Fibroblast of lung (primary cell): Measurements from ENCODE around the gene COLEC11.

Source experiments
- EZH2 ChIP-seq: IDR thresholded peaks from 2 replicates; pipeline ENCODE4 v1.5.1; 2012; ENCODE audit warnings: low read length, control low read depth, mild to moderate bottlenecking; ENCODE audit errors: missing control alignments
- TF ChIP-seq, protein P1 (sequence below), 2 donors: IDR thresholded peaks in 1 of 2; conservative IDR thresholded peaks in 1 of 2; 1 replicate in 1 of 2; 2 replicates in 1 of 2; pipeline ENCODE4 v1.5.1; 2011 to 2012; ENCODE audit warnings: low read length in 2 of 2, control low read depth in 1 of 2, inconsistent platforms in 1 of 2, low read depth in 1 of 2, mild to moderate bottlenecking in 1 of 2

DNA sequence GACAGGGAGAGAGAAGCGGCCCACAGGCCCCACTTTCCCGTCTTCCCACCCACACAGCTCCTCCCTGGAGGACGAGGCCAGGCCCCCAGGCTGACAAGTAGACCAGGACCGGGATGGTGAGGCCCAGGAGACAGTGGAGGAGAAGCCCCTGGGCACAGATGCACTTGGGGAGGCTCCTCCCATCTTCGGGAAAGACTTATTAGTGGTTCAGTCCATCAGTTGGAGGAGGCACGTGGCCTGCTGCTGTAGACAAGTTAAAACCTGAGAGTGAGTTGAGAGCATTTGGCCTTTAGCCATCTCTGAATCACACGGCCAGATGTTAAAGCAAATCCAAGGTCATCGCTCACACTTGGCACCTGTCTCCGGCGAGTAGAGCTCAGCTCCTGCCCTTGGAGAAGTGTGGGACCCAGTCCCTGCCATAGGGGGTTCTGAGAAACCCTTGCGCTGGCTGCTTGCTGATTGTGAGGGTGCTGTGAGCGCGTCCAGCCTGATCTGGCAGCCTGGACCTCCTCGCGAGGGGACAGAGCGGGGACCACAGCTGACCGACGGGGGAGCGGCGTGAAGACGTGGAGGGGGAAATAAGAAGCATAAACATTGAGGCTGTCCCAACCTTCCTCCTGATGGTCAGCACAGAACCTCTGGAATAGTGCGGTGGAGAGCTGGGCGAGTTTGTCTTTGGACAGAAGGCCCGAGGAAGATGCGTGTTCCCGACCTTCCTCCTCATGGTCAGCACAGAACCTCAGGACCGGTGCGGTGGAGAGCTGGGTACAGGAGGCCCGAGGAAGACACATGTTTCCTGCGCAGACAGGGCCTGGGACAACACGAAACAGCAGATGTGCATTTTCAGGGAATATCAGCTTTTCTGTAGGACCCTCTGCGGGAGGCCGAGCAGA, 38.4 kb downstream of the COLEC11 start:
- TF ChIP-seq, protein P1, sequence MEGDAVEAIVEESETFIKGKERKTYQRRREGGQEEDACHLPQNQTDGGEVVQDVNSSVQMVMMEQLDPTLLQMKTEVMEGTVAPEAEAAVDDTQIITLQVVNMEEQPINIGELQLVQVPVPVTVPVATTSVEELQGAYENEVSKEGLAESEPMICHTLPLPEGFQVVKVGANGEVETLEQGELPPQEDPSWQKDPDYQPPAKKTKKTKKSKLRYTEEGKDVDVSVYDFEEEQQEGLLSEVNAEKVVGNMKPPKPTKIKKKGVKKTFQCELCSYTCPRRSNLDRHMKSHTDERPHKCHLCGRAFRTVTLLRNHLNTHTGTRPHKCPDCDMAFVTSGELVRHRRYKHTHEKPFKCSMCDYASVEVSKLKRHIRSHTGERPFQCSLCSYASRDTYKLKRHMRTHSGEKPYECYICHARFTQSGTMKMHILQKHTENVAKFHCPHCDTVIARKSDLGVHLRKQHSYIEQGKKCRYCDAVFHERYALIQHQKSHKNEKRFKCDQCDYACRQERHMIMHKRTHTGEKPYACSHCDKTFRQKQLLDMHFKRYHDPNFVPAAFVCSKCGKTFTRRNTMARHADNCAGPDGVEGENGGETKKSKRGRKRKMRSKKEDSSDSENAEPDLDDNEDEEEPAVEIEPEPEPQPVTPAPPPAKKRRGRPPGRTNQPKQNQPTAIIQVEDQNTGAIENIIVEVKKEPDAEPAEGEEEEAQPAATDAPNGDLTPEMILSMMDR (conservative IDR thresholded peaks at IDR 0.05 in 1 of 2, IDR thresholded peaks at IDR 0.05 in 1 of 2; ENCODE audit: low read depth in 1 of 2, low read length in 2 of 2), result no peak
- TF ChIP-seq EZH2, result no peak
